NCI-H774 (cell line): ENCODE measurements around the gene RASSF3.
"Not testable (repeated sequence)": the region's sequence is repeated elsewhere in the genome, so short reads cannot be mapped to it uniquely, and the experiment has no call there.

ENCODE experiments used
- DNase-seq: peaks from one replicate; lab custom pipeline; 2025; lab: John Stamatoyannopoulos, UW

RASSF3 gene

GRCh38 chr12:64670919-64671639, 60.8 kb downstream of the RASSF3 start:
- no peak for DNase-seq

DNA sequence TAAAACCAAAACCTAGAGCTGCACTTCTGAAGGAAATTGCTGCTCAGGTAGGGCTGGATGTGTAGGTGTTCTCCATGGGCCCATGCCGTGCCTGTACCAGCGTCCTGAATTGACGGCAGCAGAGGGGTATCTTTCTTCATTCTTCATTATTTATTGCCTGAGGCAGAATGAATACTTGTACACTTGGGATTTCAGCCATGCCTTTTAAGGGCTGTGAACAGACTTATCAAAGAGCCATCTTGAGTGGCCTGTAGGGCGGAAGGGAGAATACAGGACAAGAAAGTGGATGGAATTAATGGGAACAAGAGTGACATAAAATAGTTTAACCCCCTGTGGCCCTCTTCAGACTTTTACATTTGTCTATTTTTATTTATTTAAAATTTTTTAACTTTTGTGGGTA, 61.4 kb downstream of the RASSF3 start:
- no peak for DNase-seq

DNA sequence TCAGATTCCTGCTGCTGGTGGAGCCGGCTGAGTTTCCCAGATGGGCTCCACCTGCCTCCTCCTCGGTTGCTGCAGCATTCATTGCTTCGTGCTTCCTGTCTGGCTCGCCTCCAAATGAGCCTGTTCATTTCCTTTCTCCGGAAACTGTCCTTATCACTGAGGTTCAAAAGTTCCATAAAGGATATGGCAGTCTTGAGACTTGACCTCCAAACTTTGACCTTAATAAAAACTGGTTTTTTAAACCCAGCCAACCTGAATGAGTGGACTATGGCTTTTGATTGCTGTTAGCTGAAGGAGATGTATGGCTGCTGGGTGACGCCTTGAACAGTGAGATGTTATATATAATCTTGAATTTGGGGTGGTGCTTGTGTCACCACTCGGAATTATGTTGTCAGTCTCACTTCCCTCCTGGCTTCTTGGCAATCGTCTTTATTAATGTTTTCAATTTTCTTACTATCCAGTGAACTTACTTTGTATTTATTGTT, 62.7 kb downstream of the RASSF3 start:
- DNase-seq = peak; percentile 83

GRCh38 chr12:64673490-64674169, 63.3 kb downstream of the RASSF3 start:
- no peak for DNase-seq

GRCh38 chr12:64674367-64674922, 64.2 kb downstream of the RASSF3 start:
- no peak for DNase-seq

- DNase-seq = no peak
Observed at GRCh38 chr12:64675795-64676194, 65.5 kb downstream of the RASSF3 start.

DNA sequence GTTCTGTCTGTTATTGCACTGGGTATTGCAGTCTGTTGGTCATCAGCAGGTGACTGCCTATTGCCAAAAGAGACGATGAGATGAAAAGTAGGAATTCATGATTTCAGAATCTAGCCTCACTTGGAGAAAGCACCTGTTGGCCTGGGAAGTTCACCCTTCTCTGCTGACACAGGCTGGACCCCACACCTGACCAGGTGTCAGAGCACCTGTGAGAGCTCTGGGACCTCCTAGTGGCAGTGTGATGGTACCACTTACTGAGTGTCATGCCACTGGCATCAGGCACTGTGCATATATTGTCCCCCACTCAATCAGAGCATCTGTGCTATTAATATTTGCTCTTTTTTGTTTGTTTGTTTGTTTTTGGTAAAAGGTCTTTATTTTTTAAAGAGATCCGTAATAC, 68.0 kb downstream of the RASSF3 start:
- no peak for DNase-seq

DNA sequence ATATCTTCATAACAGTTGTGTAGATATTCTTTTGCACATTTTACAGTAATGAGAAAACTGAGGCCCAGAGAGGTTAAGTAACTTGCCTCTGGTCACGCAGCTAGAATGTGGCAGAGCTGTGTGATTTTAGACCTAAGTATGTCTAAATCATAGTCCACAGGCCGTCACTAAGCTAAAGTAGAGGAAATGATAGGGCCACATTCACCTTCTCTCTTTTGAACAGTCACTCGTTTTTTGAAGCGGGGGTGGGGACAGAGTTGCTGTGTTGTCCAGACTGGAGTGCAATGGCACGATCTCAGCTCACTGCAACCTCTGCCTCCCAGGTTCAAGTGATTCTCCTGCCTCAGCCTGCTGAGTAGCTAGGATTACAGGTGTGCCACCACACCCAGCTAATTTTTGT, 68.5 kb downstream of the RASSF3 start:
- DNase-seq = no peak

- DNase-seq = peak; percentile 59
Observed at GRCh38 chr12:64679487-64680001, 69.2 kb downstream of the RASSF3 start.

DNA sequence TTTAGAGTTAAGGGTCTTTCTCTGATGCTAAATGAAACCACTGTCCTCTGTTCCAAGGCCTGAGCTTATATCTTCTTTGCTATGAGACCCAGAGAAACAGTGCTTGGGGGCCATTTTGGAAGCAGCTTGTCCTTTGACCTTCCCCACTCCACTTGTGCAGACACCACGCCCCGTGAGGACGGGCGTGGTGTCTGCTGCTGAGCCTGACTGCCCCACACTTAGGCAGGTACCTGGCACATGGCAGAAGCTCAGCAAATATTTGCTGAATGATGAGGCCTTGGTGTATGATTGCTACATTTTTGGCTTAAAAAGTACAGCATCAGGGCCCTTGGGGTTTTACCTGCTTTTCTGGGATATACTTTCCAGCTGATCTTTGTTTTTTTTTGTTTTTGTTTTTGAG, 69.9 kb downstream of the RASSF3 start:
- peak; percentile 52 for DNase-seq

- DNase-seq = no peak
Observed at GRCh38 chr12:64681200-64682052, 71.1 kb downstream of the RASSF3 start.

GRCh38 chr12:64682572-64683277, 72.4 kb downstream of the RASSF3 start:
- peak; percentile 56 for DNase-seq

DNA sequence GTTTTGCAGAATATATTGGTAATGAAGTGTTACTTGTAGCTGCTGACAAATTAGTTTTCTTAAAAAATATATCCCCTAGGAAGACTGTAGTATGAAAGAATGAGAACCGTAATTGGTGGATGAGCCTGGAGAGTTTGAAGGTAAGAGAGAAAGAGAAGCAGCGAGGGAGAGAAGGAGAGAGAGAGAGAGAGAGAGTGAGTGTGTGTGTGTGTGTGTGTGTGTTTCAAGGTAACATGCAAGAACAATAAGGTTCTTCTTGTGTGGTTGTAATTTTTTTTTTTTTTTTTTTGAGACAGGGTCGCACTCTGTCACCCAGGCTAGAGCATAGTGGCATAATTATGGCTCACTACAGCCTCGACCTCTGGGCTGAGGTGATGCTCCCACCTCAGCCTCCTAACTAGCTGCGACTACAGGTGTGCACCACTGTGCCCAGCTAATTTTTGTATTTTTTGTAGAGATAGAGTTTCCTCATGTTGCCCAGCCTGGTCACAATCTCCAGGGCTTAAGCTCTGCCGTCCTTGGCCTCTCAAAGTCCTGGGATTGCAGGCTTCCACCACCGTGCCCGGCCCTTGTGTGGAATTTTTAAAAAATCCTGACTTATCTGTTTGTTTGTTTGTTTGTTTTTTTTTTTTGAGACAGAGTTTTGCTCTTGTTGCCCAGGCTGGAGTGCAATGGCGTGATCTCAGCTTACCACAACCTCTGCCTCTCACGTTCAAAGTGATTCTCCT, 73.7 kb downstream of the RASSF3 start:
- no peak for DNase-seq

DNA sequence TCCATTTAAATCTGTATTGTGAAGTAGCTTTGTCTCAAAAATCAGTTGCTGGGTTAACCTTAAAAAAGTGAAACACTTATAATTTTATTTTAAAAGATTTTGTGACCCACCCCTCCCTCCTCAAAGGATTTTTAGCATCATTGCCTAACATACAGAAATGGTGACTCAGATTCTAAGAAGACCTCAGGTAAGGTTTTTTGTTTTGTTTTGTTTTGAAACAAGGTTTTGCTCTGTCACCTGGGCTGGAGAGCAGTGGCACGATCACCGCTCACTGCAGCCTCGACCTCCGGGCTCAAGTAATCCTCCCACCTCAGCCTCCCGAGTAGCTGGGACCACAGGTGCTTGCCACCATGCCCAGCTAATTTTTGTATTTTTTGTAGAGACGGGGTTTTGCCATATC, 74.8 kb downstream of the RASSF3 start:
- no peak for DNase-seq

DNA sequence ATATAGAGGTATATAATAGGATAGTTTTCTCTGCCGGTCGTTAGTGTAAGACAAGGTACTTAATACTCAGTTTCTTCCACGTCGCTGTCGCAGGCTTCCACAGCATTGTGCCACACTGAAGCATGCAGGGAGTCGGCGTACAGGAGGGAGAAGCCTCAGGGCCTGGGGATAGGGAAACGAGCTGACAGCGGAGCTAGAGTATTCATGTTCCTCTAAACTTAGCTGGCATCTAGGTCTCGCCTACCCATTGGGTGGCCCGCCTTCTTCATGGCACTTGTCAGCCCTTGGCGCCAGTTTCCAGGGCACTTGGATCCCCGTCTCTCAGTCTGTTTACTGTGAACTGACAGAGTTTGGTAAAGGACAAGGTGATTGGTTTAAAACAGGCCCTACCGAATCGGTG, 75.3 kb downstream of the RASSF3 start:
- DNase-seq = no peak

DNA sequence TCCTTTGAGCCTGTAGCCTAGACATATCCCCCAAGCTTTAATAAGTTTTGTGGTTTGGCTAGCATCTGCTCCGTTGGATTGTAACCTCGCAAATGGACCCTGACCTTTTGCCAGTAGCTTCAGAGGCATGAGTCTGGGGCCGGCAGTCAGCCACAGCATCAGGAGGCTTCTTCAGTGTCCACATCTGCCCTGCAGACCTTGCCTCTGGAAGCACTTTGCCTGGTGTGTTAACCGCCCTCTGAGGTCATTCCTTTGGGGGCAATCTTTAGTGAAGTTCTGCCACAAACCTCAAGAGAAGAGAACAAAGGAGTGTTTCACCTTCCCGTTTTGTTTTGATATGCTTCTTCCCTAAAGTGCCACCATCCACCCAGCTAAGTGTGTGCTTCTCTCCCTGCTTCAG, 77.5 kb downstream of the RASSF3 start:
- DNase-seq = no peak

DNA sequence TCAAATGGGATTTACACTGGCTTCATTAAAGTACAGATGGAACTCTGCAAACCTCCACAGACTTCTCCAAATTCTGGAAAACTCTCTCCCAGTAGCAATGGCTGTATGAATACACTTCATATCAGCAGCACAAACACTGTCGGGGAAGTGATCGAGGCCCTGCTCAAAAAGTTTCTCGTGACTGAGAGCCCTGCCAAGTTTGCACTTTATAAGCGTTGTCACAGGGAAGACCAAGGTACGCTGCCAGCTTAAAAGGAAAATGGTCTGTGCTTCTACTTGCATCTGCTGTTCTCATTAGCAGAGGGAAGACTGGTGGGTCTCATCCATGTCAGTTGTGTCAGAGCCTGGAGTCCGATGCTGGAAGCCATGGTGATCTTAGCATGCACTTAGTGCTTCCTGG, 77.9 kb downstream of the RASSF3 start:
- no peak for DNase-seq

DNA sequence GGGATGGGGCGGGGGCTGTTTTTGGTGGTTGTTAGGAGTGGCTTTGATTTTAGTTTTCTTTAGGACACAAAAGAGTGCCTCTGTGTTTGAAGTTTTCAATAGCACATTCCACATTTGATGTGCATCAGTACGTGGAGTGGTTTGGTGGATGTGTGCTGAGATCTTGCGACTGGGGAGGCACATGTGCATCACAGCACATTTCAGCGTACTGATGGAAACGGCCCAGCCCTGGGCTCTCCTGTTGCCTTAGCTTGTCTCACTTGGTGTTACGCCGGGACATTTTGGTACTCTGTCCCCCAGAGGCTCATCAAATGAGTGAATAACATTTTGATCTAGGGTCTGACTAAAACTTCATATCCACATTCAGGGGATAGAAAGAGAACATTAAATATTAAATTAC, 78.4 kb downstream of the RASSF3 start:
- no peak for DNase-seq

- DNase-seq = not testable (repeated sequence)
Observed at GRCh38 chr12:64690236-64690635, 79.9 kb downstream of the RASSF3 start.

GRCh38 chr12:64691227-64691794, 81.0 kb downstream of the RASSF3 start:
- no peak for DNase-seq
